Activated CD8-positive, alpha-beta memory T cell treated with anti-CD3 and anti-CD28 coated beads for 36 hours (primary cell): ENCODE results near the gene HEATR5A. TPM values are rescaled to one million over a fixed set of nuclear protein-coding genes. Genes with fewer than 3 reads are reported as not detected.
"Not testable (repeated sequence)": the region's sequence is repeated elsewhere in the genome, so short reads cannot be mapped to it uniquely, and the experiment has no call there.

ENCODE experiments used
- CTCF ChIA-PET: fragments of 350-600 bp; sonication (Branson Sonifier 250); formaldehyde crosslinking; loops from one replicate; lab custom pipeline; 2021; ENCODE audit warnings: antibody characterized with exemption; lab: Charles Lee
- POLR2A ChIA-PET: fragments of 350-600 bp; sonication (Branson Sonifier 250); formaldehyde crosslinking; loops from one replicate; lab custom pipeline; 2021; ENCODE audit warnings: antibody characterized with exemption; lab: Charles Lee
- total RNA-seq, 2 experiments: library from RNA; stranded (reverse); gene quantifications; one replicate each; pipeline ENCODE4 v1.2.3, GENCODE V29; 2021

Gene HEATR5A
- total RNA-seq, 2 experiments from 2014 or later, result 17.1 to 18.2 TPM

- CTCF ChIA-PET, result no interaction called here
- POLR2A ChIA-PET, result no interaction called here
Measured at GRCh38 chr14:31300883-31301282, 119.5 kb downstream of the HEATR5A start.

GRCh38 chr14:31300296-31300695, 120.1 kb downstream of the HEATR5A start:
- CTCF ChIA-PET, result no interaction called here
- POLR2A ChIA-PET, result no interaction called here

DNA sequence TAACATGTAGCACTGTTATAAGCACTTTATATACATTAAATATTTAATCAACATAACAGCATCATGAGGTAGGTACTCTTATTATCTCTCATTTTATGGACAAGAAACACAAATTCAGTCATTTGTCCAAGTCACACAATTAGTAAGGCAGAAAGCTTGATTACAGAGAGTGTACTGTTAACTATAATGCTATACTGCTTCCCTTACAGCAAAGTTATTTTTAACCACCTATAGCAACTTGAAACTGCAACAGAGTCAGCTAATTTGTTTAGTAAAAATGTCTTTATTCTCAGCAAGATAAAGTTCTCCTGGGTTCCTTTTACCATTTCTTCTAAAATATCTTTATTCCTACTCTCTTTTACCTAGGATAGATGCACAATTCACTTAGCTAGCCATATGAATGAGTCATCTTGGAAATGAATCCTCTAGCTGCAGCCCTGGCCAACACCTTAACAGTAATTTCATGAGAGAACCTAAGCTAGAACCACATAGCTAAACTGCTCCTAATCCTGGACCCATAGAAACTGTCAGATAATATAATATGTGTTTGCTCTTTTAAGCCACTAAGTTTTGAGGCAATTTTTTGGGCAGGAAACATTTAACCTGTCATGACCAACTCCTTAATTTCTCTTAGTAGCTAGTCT, 122.5 kb downstream of the HEATR5A start:
- CTCF ChIA-PET, result no interaction called here
- POLR2A ChIA-PET, result interaction anchor here (0.5 kb wide), 1 partner anchor 71 kb away, joined by 3 read pairs; no protein-coding TSS in a partner anchor

DNA sequence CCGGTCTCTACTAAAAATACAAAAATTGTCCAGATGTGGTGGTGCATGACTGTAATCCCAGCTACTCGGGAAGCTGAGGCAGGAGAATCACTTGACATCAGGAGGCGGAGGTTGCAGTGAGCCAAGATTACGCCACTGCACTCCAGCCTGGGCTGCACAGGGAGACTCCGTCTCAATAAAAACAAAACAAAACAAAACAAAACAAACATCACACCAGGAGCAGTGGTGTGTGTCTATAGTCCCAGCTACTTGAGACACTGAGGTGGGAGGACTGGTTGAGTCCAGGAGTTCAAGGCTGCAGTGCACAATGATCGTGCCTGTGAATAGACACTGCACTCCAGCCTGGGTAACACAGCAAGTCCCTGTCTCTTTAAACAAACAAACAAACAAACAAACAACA, 123.2 kb downstream of the HEATR5A start:
- ChIA-PET POLR2A (no interaction called here), CTCF (no interaction called here)

GRCh38 chr14:31294746-31295405, 125.5 kb downstream of the HEATR5A start:
- POLR2A ChIA-PET, result no interaction called here
- CTCF ChIA-PET, result no interaction called here

- POLR2A ChIA-PET, result no interaction called here
Measured at GRCh38 chr14:31292937-31293616, 127.3 kb downstream of the HEATR5A start.

DNA sequence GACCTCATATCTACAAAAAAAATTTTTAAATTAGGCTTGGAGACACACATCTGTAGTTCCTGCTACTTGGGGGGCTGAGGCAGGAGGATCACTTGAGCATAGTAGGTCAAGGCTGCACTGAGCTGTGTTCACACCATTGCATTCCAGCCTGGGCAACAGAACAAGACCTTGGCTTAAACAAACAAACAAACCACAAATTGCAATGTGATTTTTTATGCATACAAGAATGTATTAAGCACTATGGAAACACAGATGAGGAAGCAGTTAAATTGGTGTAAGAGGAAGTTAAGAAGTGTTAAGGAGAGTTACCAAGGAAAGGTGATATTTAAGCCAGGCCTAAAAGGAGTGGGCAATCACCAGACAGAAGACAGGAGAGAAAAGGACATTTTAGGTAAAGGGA, 129.1 kb downstream of the HEATR5A start:
- ChIA-PET POLR2A (no interaction called here), CTCF (interaction anchor here (0.7 kb wide), 1 partner anchor 9 kb away, joined by 3 read pairs; no protein-coding TSS in a partner anchor)

More at GRCh38 chr14:31292937-31293616, 127.3 kb downstream of the HEATR5A start:
- CTCF ChIA-PET, result no interaction called here

GRCh38 chr14:31287294-31287972, 132.9 kb downstream of the HEATR5A start:
- ChIA-PET POLR2A (no interaction called here), CTCF (interaction anchor here (0.5 kb wide), 1 partner anchor 794 kb away, joined by 4 read pairs; no protein-coding TSS in a partner anchor)

- ChIA-PET CTCF (no interaction called here), POLR2A (interaction anchor here (0.7 kb wide), 1 partner anchor 133 kb away, joined by 4 read pairs; no protein-coding TSS in a partner anchor)
Measured at GRCh38 chr14:31286456-31287293, 133.7 kb downstream of the HEATR5A start.

DNA sequence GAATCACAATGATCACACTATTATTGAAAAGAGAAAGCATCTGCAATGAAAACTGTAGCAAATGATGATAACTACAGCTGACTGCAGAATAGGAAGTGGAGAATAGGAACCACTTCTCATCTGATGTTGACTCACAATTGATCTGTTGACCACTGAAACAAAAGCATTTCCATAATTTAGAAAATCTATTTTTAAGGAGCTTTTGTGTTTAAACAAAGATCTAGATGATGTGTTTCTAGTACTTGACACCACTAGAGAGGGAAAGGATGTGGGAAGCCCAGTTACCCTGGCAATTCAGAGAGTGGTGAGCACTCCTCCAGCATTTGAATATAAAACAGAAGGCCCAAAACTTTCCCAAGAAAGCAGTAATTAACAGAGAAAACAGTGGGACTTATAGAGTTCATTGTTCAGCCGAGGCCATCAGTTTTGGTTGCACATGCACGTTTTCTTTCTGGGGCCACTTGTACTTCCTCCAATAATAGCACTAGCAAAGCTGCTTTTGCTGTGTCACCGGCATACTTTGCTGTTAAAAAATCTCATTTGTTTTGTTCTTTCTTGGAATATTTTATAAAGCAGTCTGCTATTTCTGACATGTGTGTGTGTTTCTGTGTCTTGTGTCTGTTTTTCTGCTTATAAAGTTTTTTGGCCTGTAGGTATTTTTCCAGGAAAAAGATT, 136.6 kb downstream of the HEATR5A start:
- ChIA-PET CTCF (no interaction called here), POLR2A (no interaction called here)

DNA sequence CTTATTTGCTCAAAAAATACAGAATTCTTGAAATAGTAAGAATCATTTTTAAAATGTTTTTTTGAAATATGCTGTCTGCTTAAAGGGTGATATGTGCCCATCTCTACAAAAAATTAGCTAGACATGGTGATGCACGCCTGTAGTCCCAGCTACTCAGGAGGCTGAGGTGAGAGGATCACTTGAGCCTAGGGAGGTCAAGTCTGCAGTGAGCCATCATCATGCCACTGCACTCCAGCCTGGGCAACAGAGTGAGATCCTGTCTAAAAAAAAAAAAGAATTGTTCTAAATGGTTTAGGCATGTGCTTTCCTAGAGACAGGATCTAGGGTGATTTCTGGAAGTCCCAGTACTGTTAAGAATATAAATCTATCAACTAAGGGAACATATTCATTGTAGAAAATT, 137.2 kb downstream of the HEATR5A start:
- POLR2A ChIA-PET, result no interaction called here
- CTCF ChIA-PET, result no interaction called here

DNA sequence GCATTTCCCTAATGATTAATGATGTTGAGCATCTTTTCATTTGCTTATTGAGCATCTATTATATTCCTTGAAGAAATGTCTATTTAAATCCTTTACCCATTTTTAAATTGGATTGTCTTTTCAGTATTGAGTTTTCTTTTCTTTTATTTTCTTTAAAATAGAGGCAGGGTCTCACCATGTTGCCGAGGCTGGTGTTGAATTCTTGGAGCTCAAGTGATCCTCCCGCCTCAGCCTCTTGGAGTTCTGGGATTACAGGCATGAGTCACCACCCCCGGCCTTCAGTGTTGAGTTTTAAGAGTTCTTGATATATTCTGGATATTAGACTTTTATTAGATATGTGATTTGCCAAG, 139.5 kb downstream of the HEATR5A start:
- CTCF ChIA-PET, result no interaction called here

DNA sequence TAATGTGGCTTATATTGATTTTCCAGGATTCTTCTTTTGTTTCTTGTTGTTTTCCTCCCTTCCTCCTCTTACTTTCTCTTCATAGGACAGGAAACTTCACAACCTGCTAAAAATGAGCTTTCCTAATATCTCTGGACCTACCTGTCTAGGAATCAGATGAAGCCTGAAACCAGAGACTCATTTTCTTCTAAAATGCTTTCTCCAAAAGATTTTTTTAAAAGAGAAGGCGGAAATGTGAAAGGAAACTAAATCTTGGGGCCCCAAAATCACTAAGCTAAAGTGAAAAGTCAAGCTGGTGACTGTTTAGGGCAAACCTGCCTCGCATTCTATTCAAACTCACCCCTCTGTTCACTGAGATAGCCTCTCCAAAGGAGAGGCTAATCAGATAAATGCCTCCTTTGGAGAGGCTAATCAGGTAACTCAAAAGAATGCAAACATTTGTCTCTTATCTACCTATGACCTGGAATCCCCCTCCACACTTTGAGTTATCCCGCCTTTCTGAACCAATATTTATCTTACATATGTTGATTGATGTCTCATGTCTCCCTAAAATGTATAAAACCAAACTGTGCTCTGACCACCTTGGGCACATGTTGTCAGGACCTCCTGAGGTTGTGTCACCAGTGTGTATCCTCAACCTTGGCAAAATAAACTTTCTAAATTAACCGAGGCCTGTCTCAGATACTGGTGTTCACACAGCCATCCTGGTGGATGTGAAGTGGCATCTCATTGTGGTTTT, 140.0 kb downstream of the HEATR5A start:
- ChIA-PET CTCF (interaction anchor here (0.6 to 0.7 kb wide), 2 partner anchors 93 to 174 kb away, joined by 3 read pairs; no protein-coding TSS in a partner anchor), POLR2A (interaction anchor here (0.7 kb wide), 1 partner anchor 25 kb away, joined by 6 read pairs; no protein-coding TSS in a partner anchor)

More for the DNA sequence above, 139.5 kb downstream of the HEATR5A start:
- POLR2A ChIA-PET, result no interaction called here

- POLR2A ChIA-PET, result no interaction called here
- CTCF ChIA-PET, result no interaction called here
Measured at GRCh38 chr14:31278883-31279282, 141.5 kb downstream of the HEATR5A start.

GRCh38 chr14:31277085-31277484, 143.3 kb downstream of the HEATR5A start:
- POLR2A ChIA-PET, result no interaction called here

GRCh38 chr14:31276417-31276816, 143.9 kb downstream of the HEATR5A start:
- CTCF ChIA-PET, result not testable (repeated sequence)

More at GRCh38 chr14:31277085-31277484, 143.3 kb downstream of the HEATR5A start:
- CTCF ChIA-PET, result no interaction called here

DNA sequence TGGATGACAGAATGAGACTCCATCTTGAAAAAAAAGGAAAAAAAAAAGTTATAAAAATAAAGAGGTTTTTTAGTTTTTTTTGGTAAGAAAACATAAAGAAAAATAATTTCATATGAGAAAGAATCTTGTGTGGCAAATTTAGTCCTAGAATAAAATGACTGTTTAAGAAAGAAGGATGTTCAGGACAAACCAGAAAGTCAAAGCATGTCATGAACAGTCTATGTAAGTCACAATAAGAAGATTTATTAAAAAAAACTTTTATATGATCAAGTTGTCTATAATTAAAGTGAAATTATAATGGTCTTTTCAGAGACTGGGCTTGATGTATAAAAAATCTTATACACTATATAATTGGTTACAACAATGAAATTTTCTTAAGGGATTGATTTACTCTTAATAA, 144.6 kb downstream of the HEATR5A start:
- CTCF ChIA-PET, result interaction anchor here (0.6 kb wide), 1 partner anchor 58 kb away, joined by 4 read pairs; no protein-coding TSS in a partner anchor
- POLR2A ChIA-PET, result no interaction called here

More at GRCh38 chr14:31276417-31276816, 143.9 kb downstream of the HEATR5A start:
- POLR2A ChIA-PET, result not testable (repeated sequence)
